Vagina (tissue), 2 donors: ENCODE data around the gene FIBCD1.

Source experiments
- POLR2A ChIP-seq, 2 donors: fragments of 450-650 bp; IDR thresholded peaks; one replicate each; pipeline ENCODE4 v1.6.1; 2017; ENCODE audit warnings: antibody characterized with exemption in 2 of 2, mild to moderate bottlenecking in 2 of 2, moderate library complexity in 2 of 2
- TF ChIP-seq, protein P1 (sequence below), 3 experiments: fragments of 450-650 bp in 2 of 3; fragments of 200-600 bp in 1 of 3; sonication (generic) in 1 of 3; IDR thresholded peaks; one replicate each; pipeline ENCODE4 v1.5.1; 2017 to 2019; ENCODE audit warnings: antibody characterized with exemption in 3 of 3, mild to moderate bottlenecking in 2 of 3, moderate library complexity in 2 of 3

DNA sequence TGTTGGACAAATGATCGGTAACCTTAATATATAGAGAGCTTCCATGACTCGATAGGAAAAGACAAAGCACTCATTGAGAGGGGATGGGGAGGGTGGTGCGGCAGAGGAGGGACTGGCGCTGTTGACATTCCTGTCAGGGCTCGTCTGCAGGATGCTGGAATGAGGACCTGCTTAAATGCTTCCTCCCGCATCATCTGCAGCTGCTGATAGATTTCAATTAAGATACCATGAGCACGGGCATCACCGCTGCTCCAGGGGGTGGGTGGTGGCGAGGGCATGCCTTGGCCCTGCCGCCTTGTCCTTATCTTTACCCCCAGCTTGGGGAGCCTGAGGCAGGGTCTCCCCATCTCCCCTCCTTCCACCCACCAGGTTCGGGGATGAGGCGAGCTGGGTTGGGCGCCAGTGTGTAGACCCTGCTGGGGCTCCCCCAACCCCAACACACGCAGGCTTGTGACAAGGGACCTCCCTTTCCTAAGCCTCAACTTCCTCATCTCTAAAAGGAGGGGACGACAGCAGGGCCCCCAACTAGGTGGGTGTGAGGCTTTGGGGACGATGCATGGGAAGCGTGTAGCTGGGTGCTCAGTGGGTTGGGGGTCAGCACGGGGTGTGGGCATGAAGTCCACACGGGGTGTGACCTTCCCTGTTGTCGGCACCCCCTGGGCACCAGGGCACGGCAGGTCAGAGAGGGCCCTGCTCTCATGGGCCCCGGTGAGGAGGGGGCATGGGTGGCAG is 30.7 kb downstream of the FIBCD1 start:
- no peak for TF ChIP-seq POLR2A (IDR thresholded peaks at IDR 0.05)
- TF ChIP-seq, protein P1, sequence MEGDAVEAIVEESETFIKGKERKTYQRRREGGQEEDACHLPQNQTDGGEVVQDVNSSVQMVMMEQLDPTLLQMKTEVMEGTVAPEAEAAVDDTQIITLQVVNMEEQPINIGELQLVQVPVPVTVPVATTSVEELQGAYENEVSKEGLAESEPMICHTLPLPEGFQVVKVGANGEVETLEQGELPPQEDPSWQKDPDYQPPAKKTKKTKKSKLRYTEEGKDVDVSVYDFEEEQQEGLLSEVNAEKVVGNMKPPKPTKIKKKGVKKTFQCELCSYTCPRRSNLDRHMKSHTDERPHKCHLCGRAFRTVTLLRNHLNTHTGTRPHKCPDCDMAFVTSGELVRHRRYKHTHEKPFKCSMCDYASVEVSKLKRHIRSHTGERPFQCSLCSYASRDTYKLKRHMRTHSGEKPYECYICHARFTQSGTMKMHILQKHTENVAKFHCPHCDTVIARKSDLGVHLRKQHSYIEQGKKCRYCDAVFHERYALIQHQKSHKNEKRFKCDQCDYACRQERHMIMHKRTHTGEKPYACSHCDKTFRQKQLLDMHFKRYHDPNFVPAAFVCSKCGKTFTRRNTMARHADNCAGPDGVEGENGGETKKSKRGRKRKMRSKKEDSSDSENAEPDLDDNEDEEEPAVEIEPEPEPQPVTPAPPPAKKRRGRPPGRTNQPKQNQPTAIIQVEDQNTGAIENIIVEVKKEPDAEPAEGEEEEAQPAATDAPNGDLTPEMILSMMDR (IDR thresholded peaks at IDR 0.05): no peak
